HepG2 (cell line): ENCODE data around the gene DDX31. TPM values are rescaled to one million over a fixed set of nuclear protein-coding genes. Genes with fewer than 3 reads are reported as not detected.
A peak's percentile ranks its signal among the peaks of the same experiment; 100 is the strongest.

Source experiments
- ATAC-seq: fragments of 200-7000 bp; cut with Tn5 transposase; 3 replicates; pipeline ENCODE4 v1.9.1; 2020; ENCODE audit warnings: mild to moderate bottlenecking, moderate library complexity
- BruUV-seq: library from RNA; stranded (reverse); fragments of 400-500 nt; replicated peaks from 2 replicates; lab custom pipeline; 2021; lab: Mats Ljungman, UMichigan
- CTCF ChIA-PET: fragments of 300-600 bp; formaldehyde crosslinking; extraction: SDS; loops from one replicate; lab custom pipeline; 2021; ENCODE audit warnings: low total read pairs, inconsistent platforms, low intra/inter-chr PET ratio; lab: Yijun Ruan, JAX
- POLR2A ChIA-PET: fragments of 350-600 bp; sonication (Branson Sonifier 250); formaldehyde crosslinking; loops from one replicate; lab custom pipeline; 2020; ENCODE audit warnings: antibody characterized with exemption, inconsistent platforms; lab: Yijun Ruan, JAX
- DNase-seq: peaks from one replicate; pipeline ENCODE4 v3.0.0-alpha.2; 2015; ENCODE audit warnings: low spot score
- FAIRE-seq: peaks from 3 replicates; lab custom pipeline; 2011; peaks lifted over from hg19 to GRCh38; lab: Jason Lieb, UNC
- H2AFZ ChIP-seq: one replicate; pipeline ENCODE4 v1.6.1; 2011; ENCODE audit warnings: low read length, inconsistent platforms
- H3K27ac ChIP-seq: fragments of 300-600 bp; 3 replicates; pipeline ENCODE4 v1.8.0; 2011; ENCODE audit warnings: mixed run types, mild to moderate bottlenecking, mixed read lengths, low read length, inconsistent platforms; ENCODE audit not compliant: insufficient read depth; ENCODE audit errors: extremely low read length
- H3K27me3 ChIP-seq, 2 experiments: fragments of 200-600 bp in 1 of 2; 2 replicates in 1 of 2; 3 replicates in 1 of 2; pipeline versions ENCODE4 v1.6.0 to v1.8.0; 2011; ENCODE audit warnings: low read length in 2 of 2, mild to moderate bottlenecking in 2 of 2, moderate library complexity in 2 of 2, inconsistent platforms in 1 of 2; ENCODE audit not compliant: insufficient read depth in 2 of 2, control insufficient read depth in 1 of 2
- H3K36me3 ChIP-seq, 2 experiments: fragments of 200-600 bp in 1 of 2; replicated peaks in 1 of 2; 2 replicates in 1 of 2; 3 replicates in 1 of 2; pipeline versions ENCODE4 v1.5.1 to v1.8.0; 2011; ENCODE audit warnings: low read length in 2 of 2, inconsistent platforms in 1 of 2; ENCODE audit not compliant: insufficient read depth in 2 of 2, control insufficient read depth in 1 of 2
- H3K4me1 ChIP-seq: 2 replicates; pipeline ENCODE4 v1.5.1; 2012; ENCODE audit warnings: low read length, inconsistent platforms; ENCODE audit not compliant: insufficient read depth
- H3K4me2 ChIP-seq: 2 replicates; pipeline ENCODE4 v1.6.0; 2011; ENCODE audit warnings: low read depth, low read length, inconsistent platforms
- H3K4me3 ChIP-seq, 3 experiments: fragments of 200-600 bp in 1 of 3; sonication (generic), shearing (Covaris generic) in 1 of 3; replicated peaks in 1 of 3; 2 replicates each; pipeline ENCODE4 v1.5.1; 2011 to 2016; ENCODE audit warnings: low read length in 3 of 3, inconsistent platforms in 2 of 3, low read depth in 2 of 3, mild to moderate bottlenecking in 2 of 3, control low read depth in 1 of 3, mixed read lengths in 1 of 3; ENCODE audit not compliant: insufficient read depth in 1 of 3
- H3K79me2 ChIP-seq: one replicate; pipeline ENCODE4 v1.6.1; 2011; ENCODE audit warnings: low read length, inconsistent platforms; ENCODE audit not compliant: insufficient read depth
- H3K9ac ChIP-seq: 2 replicates; pipeline ENCODE4 v1.6.0; 2011; ENCODE audit warnings: mild to moderate bottlenecking, low read depth, low read length, inconsistent platforms; ENCODE audit not compliant: insufficient read depth
- H3K9me3 ChIP-seq: 2 replicates; pipeline ENCODE4 v1.5.1; 2012; ENCODE audit warnings: mild to moderate bottlenecking, low read length
- H4K20me1 ChIP-seq: 2 replicates; pipeline ENCODE4 v1.6.0; 2011; ENCODE audit warnings: inconsistent platforms, mild to moderate bottlenecking, low read length, moderate library complexity; ENCODE audit not compliant: insufficient read depth
- CTCF ChIP-seq: sonication (generic); formaldehyde crosslinking; IDR thresholded peaks from 2 replicates; pipeline ENCODE4 v1.5.0; 2020; ENCODE audit warnings: mild to moderate bottlenecking, missing genetic modification reagents, moderate library complexity
- EZH2 ChIP-seq: conservative IDR thresholded peaks from 2 replicates; pipeline ENCODE4 v1.6.1; 2012; ENCODE audit warnings: mild to moderate bottlenecking, low read depth, low read length, moderate library complexity
- GABPA ChIP-seq, 2 experiments: IDR thresholded peaks; 2 replicates each; pipeline ENCODE4 v1.6.1; 2011 to 2016; ENCODE audit warnings: low read depth in 2 of 2, low read length in 1 of 2, missing biosample characterization in 1 of 2, missing genetic modification characterization in 1 of 2
- SALL1 ChIP-seq: sonication (generic); formaldehyde crosslinking; IDR thresholded peaks from 2 replicates; pipeline ENCODE4 v1.8.0; 2022; ENCODE audit warnings: mild to moderate bottlenecking, missing genetic modification reagents
- STAG1 ChIP-seq: sonication (generic); formaldehyde crosslinking; IDR thresholded peaks from 2 replicates; pipeline ENCODE4 v1.4.0; 2020; ENCODE audit warnings: missing genetic modification reagents
- ZGPAT ChIP-seq: IDR thresholded peaks from 2 replicates; pipeline ENCODE4 v1.6.1; 2016; ENCODE audit warnings: mild to moderate bottlenecking
- ZNF280D ChIP-seq: sonication (generic); formaldehyde crosslinking; IDR thresholded peaks from 2 replicates; pipeline ENCODE4 v1.5.1; 2020; ENCODE audit warnings: mild to moderate bottlenecking, missing genetic modification reagents
- ZNF317 ChIP-seq: sonication (generic); formaldehyde crosslinking; IDR thresholded peaks from 2 replicates; pipeline ENCODE4 v1.5.0; 2020; ENCODE audit warnings: mild to moderate bottlenecking, missing genetic modification reagents
- ZNF569 ChIP-seq: sonication (generic); formaldehyde crosslinking; IDR thresholded peaks from 2 replicates; pipeline ENCODE4 v1.5.0; 2020; ENCODE audit warnings: mild to moderate bottlenecking, missing genetic modification reagents, moderate library complexity, borderline replicate concordance
- ZNF672 ChIP-seq: sonication (generic); formaldehyde crosslinking; IDR thresholded peaks from 2 replicates; pipeline ENCODE4 v1.8.1; 2022; ENCODE audit warnings: missing genetic modification reagents
- WGBS: methylation state at CpG from one replicate; pipeline ENCODE4 v1.1.6; 2017; ENCODE audit warnings: low lambda C conversion rate; 5-methylcytosine and 5-hydroxymethylcytosine counted together
- in situ Hi-C: cut with HindIII; loops from 2 replicates; pipeline ENCODE4 v1.10.0; 2017; ENCODE audit warnings: low pct_unique_long_range_greater_than_20kb; ENCODE audit not compliant: extremely low pct_ligation_motif_present
- intact Hi-C: fragments of 100-400 bp; cut with micrococcal nuclease; formaldehyde crosslinking; loops from one replicate; pipeline ENCODE4 v1.10.0; 2022; ENCODE audit not compliant: unreplicated experiment
- polyA plus RNA-seq, 8 experiments: library from polyadenylated mRNA; depleted of rRNA in 3 of 8; stranded (reverse) in 7 of 8; unstranded in 1 of 8; fragments of >200 nt; fragmentation: Illumina TruSeq in 4 of 8; extraction: Trizol in 4 of 8; gene quantifications; 2 replicates each; pipeline versions ENCODE4 v1.2.1 to v1.2.3, GENCODE V29; 2011 to 2016; ENCODE audit warnings: low read depth in 4 of 8, missing spikeins in 1 of 8, mixed read lengths in 1 of 8; ENCODE audit not compliant: insufficient read depth in 1 of 8
- total RNA-seq, 5 experiments: library from RNA; depleted of rRNA; stranded (reverse); fragments of >200 nt; fragmentation: Illumina TruSeq; extraction: Trizol; gene quantifications; 2 replicates each; pipeline ENCODE4 v1.2.3, GENCODE V29; 2016; ENCODE audit warnings: low read depth in 1 of 5

DDX31 gene
- total and polyA plus RNA-seq, 2 of the 13 experiments (the other 11 are each of a cell fraction or from before 2014, with no cell fraction given), result 11.4 to 16.3 TPM

- no peak overlapping the region for H3K9ac ChIP-seq
- H3K9me3 ChIP-seq, result peaks cover 31% of the 10 kb centered on the region
- H3K79me2 ChIP-seq, result no peaks in the 10 kb centered on the region
- H2AFZ ChIP-seq, result no peak overlapping the region
- FAIRE-seq, result no peak
- no peak overlapping the region for H3K27ac ChIP-seq
- no peak overlapping the region for H3K4me3 ChIP-seq
- no peaks in the 10 kb centered on the region for H3K4me1 ChIP-seq
- no peaks in the 10 kb centered on the region for H3K36me3 ChIP-seq
- ChIA-PET POLR2A (no interaction called here), CTCF (no interaction called here)
- no peak for ATAC-seq
- BruUV-seq, result no TSS peak
- no peak overlapping the region for H3K4me2 ChIP-seq
- no peak for DNase-seq
- intact Hi-C loops (no loop called here), in situ Hi-C loops (loop anchor here (10.0 kb wide), 1 partner anchor 98 kb away; no protein-coding TSS in a partner anchor)
- H3K27me3 ChIP-seq, result no peaks in the 10 kb centered on the region; a peak in 1 of 5 replicates
- H4K20me1 ChIP-seq, result no peaks in the 10 kb centered on the region
- TF ChIP-seq ZNF280D (no peak), ZNF569 (CRISPR knock-in tag) (no peak), EZH2 (no peak), ZNF317 (peak; percentile 98)
Observed at GRCh38 chr9:132697230-132697629, 27.4 kb upstream of the DDX31 start.

GRCh38 chr9:132694144-132694543, 24.4 kb upstream of the DDX31 start:
- Histone ChIP-seq H3K4me1 (no peaks in the 10 kb centered on the region), H3K79me2 (no peaks in the 10 kb centered on the region), H2AFZ (no peak overlapping the region), H3K27ac (no peak overlapping the region), H4K20me1 (no peaks in the 10 kb centered on the region), H3K36me3 (peaks cover 4 to 19% of the 10 kb centered on the region in 2 experiments; a peak in 4 of 5 replicates), H3K9ac (no peak overlapping the region)
- 34% methylated on average over 2 of the region's 2 CpGs for WGBS
- no peak; the same call in 2 of the 3 replicates for ATAC-seq
- DNase-seq, result no peak
- POLR2A ChIA-PET, result no interaction called here
- in situ Hi-C loops, result loop anchor here (10.0 kb wide), 1 partner anchor 101 kb away; no protein-coding TSS in a partner anchor
- TF ChIP-seq STAG1, result peak; percentile 21; the same call in 1 of the 2 replicates
- no peak for TF ChIP-seq GABPA (IDR thresholded peaks at IDR 0.05; ENCODE audit: low read depth, low read length)
- TF ChIP-seq GABPA (CRISPR knock-in tag; IDR thresholded peaks at IDR 0.05; ENCODE audit: low read depth), result peak; percentile 40; the same call in 1 of the 2 replicates
- TF ChIP-seq CTCF (CRISPR knock-in tag), result peak; percentile 51
- no peak for TF ChIP-seq SALL1 (CRISPR knock-in tag)
- no peak for TF ChIP-seq ZGPAT (CRISPR knock-in tag)
- TF ChIP-seq ZNF672 (CRISPR knock-in tag), result no peak
- TF ChIP-seq, all 625 proteins: peak for 3
- no peak for FAIRE-seq
- CTCF ChIA-PET, result interaction anchor here (2.0 kb wide), 1 partner anchor 106 kb away, joined by 8 read pairs; no protein-coding TSS in a partner anchor
- Histone ChIP-seq H3K9me3 (peaks cover 31% of the 10 kb centered on the region), H3K4me2 (no peak overlapping the region), H3K4me3 (no peak overlapping the region), H3K27me3 (no peaks in the 10 kb centered on the region; a peak in 1 of 5 replicates)
- no TSS peak for BruUV-seq
- intact Hi-C loops, result loop anchor here (1.0 kb wide), 1 partner anchor 106 kb away; no protein-coding TSS in a partner anchor
